Endometrial microvascular endothelial cells (primary cell): ENCODE results near the gene TNFRSF25. TPM values are rescaled to one million over a fixed set of nuclear protein-coding genes. Genes with fewer than 3 reads are reported as not detected.
"Not testable (repeated sequence)": the region's sequence is repeated elsewhere in the genome, so short reads cannot be mapped to it uniquely, and the experiment has no call there.

Experiments
- in situ Hi-C: cut with HindIII; loops from 2 replicates; pipeline ENCODE4 v1.10.0; 2017; ENCODE audit warnings: low sequenced_read_pairs, low pct_unique_long_range_greater_than_20kb; ENCODE audit errors: inconsistent ontology term
- total RNA-seq: library from RNA; depleted of rRNA; stranded (reverse); fragments of >200 nt; gene quantifications from one replicate; pipeline ENCODE4 v1.2.3, GENCODE V29; 2015; ENCODE audit errors: inconsistent ontology term

The TNFRSF25 gene
- total RNA-seq, 1 donor from 2014 or later, result 5.9 TPM

DNA sequence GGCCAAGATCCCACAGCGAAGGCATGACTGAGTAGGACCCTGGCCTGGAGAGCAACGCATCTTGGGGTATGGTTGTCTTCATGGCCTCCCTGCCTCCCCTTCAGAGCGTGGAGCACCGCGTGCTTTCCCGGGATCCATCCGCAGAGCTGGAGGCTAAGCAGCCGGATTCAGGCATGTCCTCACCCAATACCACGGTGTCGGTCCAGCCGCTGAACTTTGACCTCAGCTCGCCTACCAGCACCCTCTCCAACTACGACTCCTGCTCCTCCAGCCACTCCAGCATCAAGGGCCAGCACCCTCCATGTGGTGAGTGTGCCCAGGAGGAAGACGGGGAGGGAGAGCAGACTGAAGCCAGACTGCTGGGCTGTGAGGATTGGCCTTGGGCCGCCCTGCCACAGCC is 21.6 kb downstream of the TNFRSF25 start:
- in situ Hi-C loops, result no loop called here

DNA sequence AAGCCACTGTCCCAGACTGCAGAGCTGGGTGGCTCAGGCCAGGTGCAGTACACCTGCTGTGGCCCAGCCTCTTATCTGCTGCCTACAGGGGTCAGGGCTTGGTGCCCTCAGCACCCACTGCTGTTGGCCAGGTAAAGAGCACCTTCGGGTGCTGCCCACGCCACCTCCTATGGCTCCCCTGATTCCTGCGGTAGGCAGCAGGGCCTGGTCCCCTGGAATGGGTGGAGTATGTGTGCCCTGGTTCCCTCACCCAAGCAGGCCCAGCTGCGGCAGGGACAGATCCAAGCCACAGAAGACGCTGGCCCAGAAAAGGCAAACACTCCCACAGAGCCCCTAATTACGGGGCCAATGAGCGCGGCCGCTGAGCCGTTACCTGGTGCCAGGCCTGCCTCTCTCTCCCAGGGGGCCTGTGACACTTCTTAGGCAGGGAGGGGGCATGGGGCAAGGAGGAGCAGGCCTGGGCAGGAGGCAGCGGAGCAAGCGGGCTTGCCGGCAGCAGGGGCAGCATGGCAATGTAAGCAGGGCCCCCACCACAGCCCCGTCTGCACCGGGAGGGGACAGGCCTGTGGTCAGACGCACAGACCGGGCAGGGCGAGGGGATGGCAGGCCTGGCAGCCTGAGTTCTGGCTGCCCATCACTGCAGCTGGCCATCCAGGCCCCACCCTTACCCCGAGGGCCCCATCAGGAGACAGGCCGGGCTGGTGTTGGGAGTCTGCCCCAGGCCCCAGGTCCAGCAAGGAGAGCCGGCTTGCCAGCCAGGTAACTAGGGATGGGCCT is 22.4 kb downstream of the TNFRSF25 start:
- in situ Hi-C loops, result no loop called here

DNA sequence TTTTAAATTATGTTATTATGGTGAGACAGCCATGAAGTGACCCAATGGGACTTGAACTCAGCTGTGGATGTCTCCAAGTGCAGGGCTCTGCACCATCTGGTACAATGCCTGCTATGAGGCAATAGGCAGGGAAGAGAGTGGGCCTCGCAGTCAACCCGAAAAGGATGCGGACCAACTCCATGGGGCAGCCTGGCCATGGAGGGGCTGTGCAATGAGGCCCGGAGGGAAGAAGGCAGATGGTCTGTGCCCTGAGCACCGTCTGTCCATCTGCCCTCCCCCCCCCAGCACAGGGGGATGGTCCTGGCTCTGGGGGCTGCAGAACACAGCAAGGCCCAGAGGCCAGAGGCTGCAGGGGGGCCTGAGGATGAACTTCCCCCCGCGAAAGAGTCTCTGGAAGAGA is 24.4 kb downstream of the TNFRSF25 start:
- in situ Hi-C loops, result no loop called here

DNA sequence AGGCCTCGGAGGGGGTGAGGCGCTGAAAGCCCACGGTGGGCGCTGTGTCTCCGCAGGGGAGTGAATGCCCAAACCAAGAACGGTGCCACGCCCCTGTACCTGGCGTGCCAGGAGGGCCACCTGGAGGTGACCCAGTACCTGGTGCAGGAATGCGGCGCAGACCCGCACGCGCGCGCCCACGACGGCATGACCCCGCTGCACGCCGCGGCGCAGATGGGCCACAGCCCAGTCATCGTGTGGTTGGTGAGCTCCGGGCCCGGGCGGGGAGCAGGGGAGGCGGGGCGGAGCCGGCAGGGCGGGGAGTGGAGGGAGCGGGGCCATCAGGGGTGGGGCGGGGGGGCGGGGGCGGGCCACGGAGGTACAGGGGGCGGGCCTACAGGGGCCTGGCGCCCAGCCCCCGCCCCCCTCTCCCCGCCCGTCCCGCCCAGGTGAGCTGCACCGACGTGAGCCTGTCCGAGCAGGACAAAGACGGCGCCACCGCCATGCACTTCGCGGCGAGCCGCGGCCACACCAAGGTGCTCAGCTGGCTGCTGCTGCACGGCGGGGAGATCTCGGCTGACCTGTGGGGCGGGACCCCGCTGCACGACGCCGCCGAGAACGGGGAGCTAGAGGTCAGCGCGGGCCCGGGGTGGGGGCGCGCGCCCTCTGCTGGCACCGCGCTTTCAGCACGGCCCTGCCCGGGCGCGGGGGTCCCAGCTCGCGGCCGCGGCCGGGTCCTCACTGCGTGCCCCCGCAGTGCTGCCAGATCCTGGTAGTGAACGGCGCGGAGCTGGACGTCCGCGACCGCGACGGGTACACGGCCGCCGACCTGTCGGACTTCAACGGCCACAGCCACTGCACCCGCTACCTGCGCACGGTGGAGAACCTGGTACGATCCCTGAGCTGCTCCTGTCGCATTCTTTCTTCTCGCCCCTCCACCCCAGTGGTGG is 25.5 kb downstream of the TNFRSF25 start:
- in situ Hi-C loops, result no loop called here

DNA sequence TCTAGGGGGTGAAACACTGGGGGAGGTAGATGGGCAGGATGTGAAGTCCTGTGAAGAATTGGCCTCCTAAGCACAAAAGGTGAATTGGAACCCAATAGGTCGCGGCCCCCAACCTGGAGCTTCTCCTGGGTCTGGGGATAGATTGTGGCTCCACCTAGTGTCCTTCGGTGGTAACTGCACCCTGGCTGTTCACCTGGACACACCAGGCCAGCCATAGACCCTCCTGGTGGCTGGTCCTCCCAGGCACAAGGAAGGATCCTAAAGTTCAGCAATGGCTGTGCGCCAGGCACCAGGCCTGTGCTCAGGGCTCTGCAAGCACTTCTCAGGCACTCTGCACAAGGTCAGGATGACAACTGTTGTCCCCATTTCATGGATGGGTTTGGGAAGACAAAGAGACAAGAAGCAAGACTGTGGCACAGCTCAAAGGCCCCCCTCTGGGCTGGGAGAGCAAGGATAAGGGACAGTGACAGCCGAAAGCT is 27.9 kb downstream of the TNFRSF25 start:
- in situ Hi-C loops, result no loop called here

DNA sequence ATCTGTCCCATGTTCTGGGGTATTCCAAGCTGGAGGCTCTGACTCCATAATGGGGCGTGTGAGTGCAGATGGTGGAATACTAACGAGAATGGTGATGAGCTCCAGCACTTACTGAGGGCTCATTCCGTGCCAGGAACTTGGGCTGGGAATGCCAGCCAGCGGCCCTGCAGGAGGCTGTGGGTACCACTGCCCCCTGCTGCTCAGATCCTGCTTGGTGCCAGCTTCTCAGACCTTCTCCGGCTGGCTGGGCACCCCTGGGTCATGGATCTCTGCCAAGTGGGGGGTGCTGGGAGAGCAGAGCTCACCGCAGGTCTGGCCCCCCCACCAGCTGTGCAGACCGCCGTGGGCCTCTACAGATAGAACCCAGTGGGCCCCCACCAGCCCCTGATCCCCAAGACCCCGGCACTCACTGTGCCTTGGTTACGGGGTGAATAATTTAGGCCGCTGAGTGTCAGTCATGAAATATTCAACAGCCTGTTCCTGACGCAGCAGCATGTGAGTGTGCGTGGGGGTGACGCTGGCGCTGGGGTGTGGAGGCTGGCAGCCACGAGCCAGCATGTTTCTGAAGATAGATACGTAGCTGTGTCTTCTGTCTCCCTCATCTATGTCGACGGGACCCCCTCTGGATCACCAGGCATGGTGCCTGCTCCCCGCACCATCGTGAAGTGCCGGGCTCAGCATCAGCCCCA is 28.8 kb downstream of the TNFRSF25 start:
- in situ Hi-C loops, result not testable (repeated sequence)

DNA sequence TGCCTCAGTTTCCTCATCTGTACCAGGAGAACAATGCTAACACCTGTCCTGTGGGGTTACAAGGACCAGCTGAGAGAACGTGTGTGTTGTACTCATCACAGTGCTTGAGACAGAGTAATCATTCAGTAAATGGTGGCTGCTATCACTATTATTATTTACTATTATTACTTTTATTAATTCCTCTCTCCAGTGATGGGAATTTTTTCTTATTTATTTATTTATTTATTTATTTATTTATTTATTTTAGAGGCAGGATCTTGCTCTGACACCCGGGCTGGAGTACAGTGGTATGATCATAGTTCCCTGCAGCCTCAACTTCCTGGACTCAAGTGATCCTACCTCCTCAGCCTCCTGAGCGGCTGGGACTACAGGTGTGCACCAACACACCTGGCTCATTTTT is 29.7 kb downstream of the TNFRSF25 start:
- in situ Hi-C loops, result not testable (repeated sequence)

DNA sequence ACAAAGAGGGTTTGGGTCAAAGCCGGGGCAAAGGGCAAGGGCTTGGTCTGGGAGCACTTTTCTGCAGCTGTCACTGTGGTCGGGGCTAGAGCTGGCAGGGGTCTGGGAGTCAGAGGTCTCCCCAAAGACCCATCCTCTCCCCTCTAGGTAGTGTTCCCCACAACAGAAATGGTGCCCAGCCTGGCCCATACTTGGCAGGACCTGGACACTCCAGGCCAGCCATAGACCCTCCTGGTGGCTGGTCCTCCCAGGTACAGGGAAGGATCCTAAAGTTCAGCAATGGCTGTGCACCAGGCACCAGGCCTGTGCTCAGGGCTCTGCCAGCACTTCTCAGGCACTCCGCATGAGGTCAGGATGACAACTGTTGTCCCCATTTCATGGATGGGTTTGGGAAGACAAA is 30.4 kb downstream of the TNFRSF25 start:
- in situ Hi-C loops, result no loop called here

DNA sequence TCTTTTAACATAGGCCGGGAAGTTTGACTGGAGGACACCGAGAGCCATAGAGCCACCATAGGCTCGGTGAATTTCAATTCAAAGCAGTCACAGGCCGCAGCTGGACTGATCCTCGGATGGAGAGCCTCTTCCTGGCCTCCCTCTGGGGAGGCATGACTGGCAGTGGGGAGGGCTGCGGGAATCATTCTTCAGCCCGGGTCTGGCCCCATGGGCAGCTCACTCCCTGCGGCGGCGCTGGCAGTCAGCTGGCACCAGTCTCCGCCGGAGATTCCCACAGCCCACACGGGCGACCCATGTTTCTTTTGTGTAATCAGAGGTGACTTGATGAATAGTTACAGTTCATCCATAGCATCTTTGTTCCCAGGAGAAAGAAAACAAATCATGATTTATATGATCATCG is 30.8 kb downstream of the TNFRSF25 start:
- in situ Hi-C loops, result no loop called here

DNA sequence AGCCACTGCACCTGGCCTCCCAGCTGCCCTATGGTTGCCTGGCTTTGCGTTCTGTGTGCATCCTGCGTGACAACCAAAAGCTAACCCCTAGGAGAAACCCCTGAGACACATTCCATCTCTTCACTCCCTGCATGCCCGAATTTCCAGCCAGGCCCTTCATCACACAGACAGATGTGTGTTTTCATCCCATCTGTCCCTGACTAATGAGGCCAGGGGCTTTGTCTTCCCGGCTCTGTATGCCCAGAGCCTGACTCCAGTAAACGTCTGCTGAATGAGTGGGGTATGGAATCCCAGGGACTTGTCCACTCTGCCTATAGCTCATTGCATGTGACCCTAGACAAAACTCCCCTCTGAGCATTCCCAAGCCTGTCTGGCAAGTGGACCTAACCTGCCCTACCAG is 31.8 kb downstream of the TNFRSF25 start:
- in situ Hi-C loops, result no loop called here

DNA sequence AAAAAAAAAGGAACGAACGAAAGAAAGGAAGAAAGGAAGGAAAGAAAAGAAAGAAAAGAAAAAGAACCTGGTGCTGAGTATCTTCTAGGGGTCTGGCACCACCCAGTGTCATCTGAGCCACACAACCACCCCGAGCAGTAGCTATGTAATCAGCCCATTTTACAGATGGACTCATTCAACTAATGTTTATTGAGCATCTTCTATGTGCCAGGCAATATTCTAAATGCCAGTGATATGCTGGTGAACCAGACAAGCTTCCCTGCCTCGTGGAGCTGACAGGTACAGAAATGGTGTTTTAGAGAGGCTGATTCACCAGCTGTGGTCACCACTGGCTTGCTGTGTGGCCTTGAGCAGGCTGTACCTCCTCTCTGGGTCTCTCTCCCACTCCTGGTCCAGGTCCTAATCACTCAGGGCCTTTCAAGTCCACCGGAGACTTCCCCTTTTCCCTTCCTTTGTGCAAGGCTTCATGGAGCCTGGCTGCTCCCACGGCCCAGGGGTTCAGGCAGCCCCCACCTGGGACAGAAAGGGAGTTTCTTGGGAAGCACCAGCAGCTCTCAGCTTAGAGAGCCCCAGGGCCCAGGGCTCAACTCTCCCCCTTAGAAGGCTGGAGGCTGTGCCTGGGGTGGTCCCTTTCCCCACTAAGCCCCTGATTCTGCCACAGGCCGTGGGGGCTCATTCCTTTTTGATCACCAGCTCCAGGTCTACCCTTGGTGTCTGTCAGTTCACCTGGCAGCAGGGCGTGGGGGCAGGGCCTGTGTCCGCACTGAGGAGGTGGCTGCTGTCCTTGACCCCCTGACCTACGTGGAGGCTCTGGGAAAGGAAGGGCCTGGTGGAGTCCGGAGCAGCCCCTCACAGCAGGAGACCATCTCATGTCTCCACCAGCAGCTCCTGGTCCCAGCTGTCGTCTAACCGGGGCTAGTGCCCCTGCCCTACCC is 34.1 kb downstream of the TNFRSF25 start:
- in situ Hi-C loops, result not testable (repeated sequence)

DNA sequence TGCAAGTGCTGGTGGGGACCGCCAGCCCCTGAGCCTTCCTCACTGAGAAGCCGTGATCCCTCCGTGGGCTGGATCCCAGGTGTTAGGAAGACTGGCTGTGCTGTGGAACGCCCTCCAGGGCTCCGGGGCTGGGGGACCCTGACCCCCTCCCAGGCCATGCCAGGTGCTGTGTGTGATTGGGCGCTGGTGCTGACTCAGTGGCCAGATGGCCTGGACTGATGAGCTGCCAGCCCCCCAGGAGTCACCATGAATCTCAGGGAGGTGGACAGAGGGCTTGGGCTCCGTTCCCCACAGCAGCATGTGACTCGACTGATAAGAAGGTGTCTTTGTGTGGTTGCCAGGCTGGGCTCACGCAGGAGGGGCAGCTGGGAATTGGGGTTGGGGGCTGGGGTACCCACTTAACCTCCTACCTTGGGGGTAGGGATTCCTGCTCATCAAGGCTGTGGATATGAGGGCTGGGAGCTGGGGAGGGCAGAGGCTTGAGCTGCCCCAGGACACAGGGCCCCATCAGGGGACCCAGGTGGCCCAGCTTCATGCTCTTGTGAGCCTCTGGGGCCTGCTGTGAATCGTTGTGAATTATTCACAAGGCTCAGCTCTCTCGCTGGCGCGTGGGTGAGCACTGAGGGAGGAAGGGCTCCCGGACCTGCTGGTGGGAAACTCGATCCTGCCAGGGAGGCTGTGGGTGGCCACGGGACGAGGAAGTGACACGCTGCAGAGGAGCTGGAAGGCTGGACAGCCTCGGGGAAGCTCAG is 36.1 kb downstream of the TNFRSF25 start:
- in situ Hi-C loops, result not testable (repeated sequence)

DNA sequence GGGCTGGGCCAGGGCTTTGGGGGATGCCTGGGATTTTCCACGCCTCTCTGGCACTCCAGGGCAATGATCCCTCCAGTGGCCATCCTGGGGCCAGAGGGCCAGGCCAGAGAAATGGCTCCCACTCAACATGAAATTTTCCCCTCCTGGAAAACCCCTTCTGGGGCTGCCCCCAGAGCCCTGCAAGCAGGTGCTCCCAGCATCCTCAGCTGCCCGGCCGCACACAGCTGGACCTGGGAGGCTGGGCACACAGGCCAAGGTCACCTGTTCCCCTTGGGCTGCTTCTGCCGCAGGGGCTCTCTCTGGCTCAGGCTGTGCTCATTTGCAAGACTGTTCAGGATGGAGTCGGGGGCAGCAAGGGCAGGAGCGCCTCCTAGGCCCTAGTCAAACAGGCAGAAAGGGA is 37.5 kb downstream of the TNFRSF25 start:
- in situ Hi-C loops, result not testable (repeated sequence)

DNA sequence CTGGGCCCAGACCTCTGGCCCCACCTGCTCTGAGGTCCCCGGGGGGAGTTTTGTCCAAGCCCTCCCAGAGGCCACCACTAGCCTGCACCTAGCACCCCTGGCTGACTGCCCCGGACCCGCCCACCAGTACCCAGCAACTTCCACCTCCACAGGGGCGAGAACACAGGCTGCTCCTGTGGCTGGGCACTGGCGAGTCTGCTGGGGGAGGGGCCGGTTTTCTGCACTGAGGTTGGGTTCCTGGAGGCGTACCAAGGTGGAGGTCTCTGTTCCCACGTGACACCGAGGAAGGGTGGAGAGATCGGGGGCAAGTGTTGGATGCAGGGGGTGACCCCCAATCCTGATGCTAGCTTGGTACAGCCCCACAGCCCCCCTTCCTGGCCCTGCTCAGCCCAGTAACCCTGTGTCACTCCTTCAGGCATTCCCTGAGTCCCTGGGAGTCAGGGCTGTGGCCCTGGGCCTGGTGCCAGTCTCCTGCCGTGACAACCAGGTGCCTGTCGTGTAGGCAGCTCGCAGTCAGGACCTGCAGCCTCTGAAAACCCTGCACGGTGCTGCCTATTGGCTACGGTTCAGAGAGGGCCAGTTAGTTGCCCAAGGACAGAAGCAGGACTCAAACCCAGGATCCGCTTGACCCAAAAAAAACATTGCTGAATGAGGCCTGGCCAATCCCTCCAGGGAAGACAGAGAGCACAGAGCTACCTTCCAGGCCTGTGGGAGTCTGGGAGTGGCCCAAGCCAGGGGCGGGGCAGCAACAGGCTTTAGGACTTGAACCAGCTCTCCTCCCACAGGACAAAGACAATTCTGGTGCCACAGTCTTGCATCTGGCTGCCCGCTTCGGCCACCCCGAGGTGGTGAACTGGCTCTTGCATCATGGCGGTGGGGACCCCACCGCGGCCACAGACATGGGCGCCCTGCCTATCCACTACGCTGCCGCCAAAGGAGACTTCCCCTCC is 38.3 kb downstream of the TNFRSF25 start:
- in situ Hi-C loops, result no loop called here

DNA sequence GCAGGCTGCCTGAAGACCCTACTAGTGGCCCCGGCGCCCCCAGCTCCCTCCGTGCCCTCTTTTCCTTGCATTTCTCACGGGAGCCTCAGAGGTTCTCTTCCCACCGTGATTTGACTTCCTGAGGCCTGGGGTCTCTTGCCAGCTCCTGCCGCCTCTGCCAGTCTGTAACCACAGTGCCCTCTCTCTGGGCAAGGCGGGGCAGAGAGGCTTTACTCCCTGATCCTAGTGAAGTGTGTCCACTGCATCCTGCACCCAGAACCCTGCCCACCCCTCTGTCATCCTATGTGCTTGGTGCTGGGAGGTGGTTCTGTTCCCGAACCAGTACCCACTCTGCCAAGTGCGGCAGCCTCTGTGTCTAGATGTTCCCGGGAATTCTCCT is 39.0 kb downstream of the TNFRSF25 start:
- in situ Hi-C loops, result no loop called here

DNA sequence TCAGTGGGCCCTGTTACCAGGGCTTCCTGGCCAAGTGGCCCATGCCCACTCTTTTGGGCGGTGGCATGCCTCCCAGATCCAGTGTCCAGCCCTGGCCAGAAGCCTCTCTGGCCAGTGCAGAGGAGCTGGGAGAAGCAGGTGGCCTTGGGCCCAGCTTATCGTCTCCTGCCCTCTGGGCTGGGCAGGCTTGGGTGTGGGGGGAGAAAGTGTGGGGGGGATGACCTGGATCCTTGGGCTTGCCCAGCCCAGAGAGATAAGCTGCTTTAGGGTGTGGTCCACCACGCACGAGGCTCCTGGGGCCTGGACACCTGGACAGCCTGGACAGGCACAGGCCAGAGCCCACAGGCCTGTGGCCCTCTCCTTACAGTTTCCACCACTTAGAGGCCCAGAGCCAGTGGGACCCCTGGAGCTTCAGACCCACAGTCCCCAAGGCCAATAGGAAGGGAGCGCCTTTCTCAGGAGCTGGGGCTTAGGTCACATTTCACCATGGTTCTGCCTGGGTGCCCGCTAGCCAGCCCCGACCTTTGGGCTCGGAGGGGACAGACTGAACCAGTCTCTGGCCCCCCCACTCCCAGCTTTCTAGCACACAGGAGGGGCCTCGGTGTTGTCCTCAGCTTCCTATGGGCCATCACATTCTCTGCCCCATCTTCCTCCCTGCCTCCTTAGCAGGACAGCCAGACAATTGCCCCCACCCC is 39.5 kb downstream of the TNFRSF25 start:
- in situ Hi-C loops, result no loop called here
